Parathyroid adenoma (tissue), 2 donors: ENCODE results near the gene SIPA1L3.

Source experiments
- H2AFZ ChIP-seq: fragments of 300-600 bp; sonication (generic); one replicate; pipeline ENCODE4 v1.7.0; 2017; ENCODE audit warnings: antibody characterized with exemption, mild to moderate bottlenecking
- H3K27ac ChIP-seq: fragments of 300-600 bp; sonication (generic); one replicate; pipeline ENCODE4 v1.7.0; 2017
- H3K27me3 ChIP-seq: fragments of 300-600 bp; sonication (generic); one replicate; pipeline ENCODE4 v1.7.0; 2017; ENCODE audit warnings: low read length; ENCODE audit not compliant: control insufficient read depth, insufficient read depth
- H3K36me3 ChIP-seq: fragments of 300-600 bp; sonication (generic); one replicate; pipeline ENCODE4 v1.7.0; 2017; ENCODE audit warnings: low read length; ENCODE audit not compliant: control insufficient read depth, insufficient read depth
- H3K4me1 ChIP-seq: fragments of 300-600 bp; sonication (generic); one replicate; pipeline ENCODE4 v1.7.0; 2017; ENCODE audit warnings: control low read depth
- H3K4me2 ChIP-seq: fragments of 300-600 bp; sonication (generic); one replicate; pipeline ENCODE4 v1.7.0; 2017; ENCODE audit warnings: low read length
- H3K4me3 ChIP-seq: fragments of 300-600 bp; sonication (generic); one replicate; pipeline ENCODE4 v1.7.0; 2017; ENCODE audit warnings: low read depth, low read length
- H3K79me2 ChIP-seq: fragments of 300-600 bp; sonication (generic); one replicate; pipeline ENCODE4 v1.7.0; 2017; ENCODE audit warnings: control low read depth
- H3K9ac ChIP-seq: fragments of 300-600 bp; sonication (generic); one replicate; pipeline ENCODE4 v1.7.0; 2017; ENCODE audit warnings: mild to moderate bottlenecking
- H3K9me3 ChIP-seq: fragments of 300-600 bp; sonication (generic); one replicate; pipeline ENCODE4 v1.7.0; 2017; ENCODE audit warnings: low read length; ENCODE audit not compliant: control insufficient read depth
- TF ChIP-seq, protein P1 (sequence below): fragments of 300-600 bp; sonication (generic); IDR thresholded peaks from one replicate; pipeline ENCODE4 v1.7.0; 2017; ENCODE audit warnings: antibody characterized with exemption, mild to moderate bottlenecking
- donor health status: primary hyperparathyroidism.

The SIPA1L3 gene

GRCh38 chr19:38148337-38148736 is 241.3 kb downstream of the SIPA1L3 start:
- no peak overlapping the region for H3K4me3 ChIP-seq
- no peaks in the 10 kb centered on the region for H3K9me3 ChIP-seq
- no peaks in the 10 kb centered on the region for H3K79me2 ChIP-seq
- no peak overlapping the region for H3K4me2 ChIP-seq
- H3K4me1 ChIP-seq, result no peaks in the 10 kb centered on the region
- no peak overlapping the region for H2AFZ ChIP-seq
- no peak overlapping the region for H3K27ac ChIP-seq
- no peaks in the 10 kb centered on the region for H3K36me3 ChIP-seq
- TF ChIP-seq, protein P1, sequence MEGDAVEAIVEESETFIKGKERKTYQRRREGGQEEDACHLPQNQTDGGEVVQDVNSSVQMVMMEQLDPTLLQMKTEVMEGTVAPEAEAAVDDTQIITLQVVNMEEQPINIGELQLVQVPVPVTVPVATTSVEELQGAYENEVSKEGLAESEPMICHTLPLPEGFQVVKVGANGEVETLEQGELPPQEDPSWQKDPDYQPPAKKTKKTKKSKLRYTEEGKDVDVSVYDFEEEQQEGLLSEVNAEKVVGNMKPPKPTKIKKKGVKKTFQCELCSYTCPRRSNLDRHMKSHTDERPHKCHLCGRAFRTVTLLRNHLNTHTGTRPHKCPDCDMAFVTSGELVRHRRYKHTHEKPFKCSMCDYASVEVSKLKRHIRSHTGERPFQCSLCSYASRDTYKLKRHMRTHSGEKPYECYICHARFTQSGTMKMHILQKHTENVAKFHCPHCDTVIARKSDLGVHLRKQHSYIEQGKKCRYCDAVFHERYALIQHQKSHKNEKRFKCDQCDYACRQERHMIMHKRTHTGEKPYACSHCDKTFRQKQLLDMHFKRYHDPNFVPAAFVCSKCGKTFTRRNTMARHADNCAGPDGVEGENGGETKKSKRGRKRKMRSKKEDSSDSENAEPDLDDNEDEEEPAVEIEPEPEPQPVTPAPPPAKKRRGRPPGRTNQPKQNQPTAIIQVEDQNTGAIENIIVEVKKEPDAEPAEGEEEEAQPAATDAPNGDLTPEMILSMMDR, result no peak
- no peaks in the 10 kb centered on the region for H3K27me3 ChIP-seq
- no peak overlapping the region for H3K9ac ChIP-seq

DNA sequence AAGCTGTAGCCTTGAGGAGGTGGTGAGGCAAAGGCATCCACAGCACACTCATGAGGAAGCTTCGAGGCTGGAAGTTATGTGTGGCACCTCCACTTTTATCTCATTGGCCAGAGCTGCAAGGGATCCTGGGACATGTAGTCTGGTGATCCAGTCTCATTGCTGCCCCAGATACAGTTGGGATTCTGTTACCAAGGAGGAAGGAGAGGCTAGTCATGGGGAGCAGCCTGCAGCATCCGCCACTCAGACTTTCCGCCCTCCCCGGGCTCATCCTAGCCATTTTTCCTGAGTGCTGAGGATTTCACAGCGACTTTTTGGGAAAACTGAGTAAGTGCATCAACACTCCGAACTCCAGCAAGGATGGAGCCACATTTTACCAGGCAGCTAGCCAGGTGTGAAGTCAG is 242.7 kb downstream of the SIPA1L3 start:
- H3K9ac ChIP-seq, result no peak overlapping the region
- H3K27ac ChIP-seq, result no peak overlapping the region

GRCh38 chr19:38151242-38151641 is 244.2 kb downstream of the SIPA1L3 start:
- no peak overlapping the region for H3K9ac ChIP-seq
- no peak overlapping the region for H3K4me2 ChIP-seq
- no peaks in the 10 kb centered on the region for H3K4me1 ChIP-seq
- no peaks in the 10 kb centered on the region for H3K79me2 ChIP-seq
- no peak overlapping the region for H2AFZ ChIP-seq
- no peak overlapping the region for H3K27ac ChIP-seq
- no peaks in the 10 kb centered on the region for H3K9me3 ChIP-seq
- no peak overlapping the region for H3K4me3 ChIP-seq
- no peaks in the 10 kb centered on the region for H3K27me3 ChIP-seq
- TF ChIP-seq, protein P1, result no peak
- no peaks in the 10 kb centered on the region for H3K36me3 ChIP-seq

More for the DNA sequence above, 242.7 kb downstream of the SIPA1L3 start:
- Histone ChIP-seq H3K27me3 (no peaks in the 10 kb centered on the region), H2AFZ (no peak overlapping the region), H3K4me3 (no peak overlapping the region), H3K36me3 (no peaks in the 10 kb centered on the region), H3K9me3 (no peaks in the 10 kb centered on the region), H3K4me2 (no peak overlapping the region), H3K4me1 (no peaks in the 10 kb centered on the region), H3K79me2 (no peaks in the 10 kb centered on the region)
- TF ChIP-seq, protein P1, result no peak

- TF ChIP-seq, protein P1, result no peak
- Histone ChIP-seq H3K36me3 (no peaks in the 10 kb centered on the region), H3K9me3 (no peaks in the 10 kb centered on the region), H3K79me2 (no peaks in the 10 kb centered on the region), H3K4me3 (no peak overlapping the region), H3K27ac (no peak overlapping the region), H3K4me2 (no peak overlapping the region), H3K4me1 (no peaks in the 10 kb centered on the region), H3K9ac (no peak overlapping the region), H3K27me3 (no peaks in the 10 kb centered on the region), H2AFZ (no peak overlapping the region)
Observed at GRCh38 chr19:38152461-38153379, 245.7 kb downstream of the SIPA1L3 start.

GRCh38 chr19:38155453-38155852 is 248.4 kb downstream of the SIPA1L3 start:
- no peaks in the 10 kb centered on the region for H3K79me2 ChIP-seq
- no peak overlapping the region for H3K4me2 ChIP-seq
- no peaks in the 10 kb centered on the region for H3K9me3 ChIP-seq
- H3K4me3 ChIP-seq, result no peak overlapping the region
- no peaks in the 10 kb centered on the region for H3K36me3 ChIP-seq
- no peaks in the 10 kb centered on the region for H3K27me3 ChIP-seq
- H3K27ac ChIP-seq, result no peak overlapping the region
- TF ChIP-seq, protein P1, result no peak
- H2AFZ ChIP-seq, result no peak overlapping the region
- H3K4me1 ChIP-seq, result no peaks in the 10 kb centered on the region
- no peak overlapping the region for H3K9ac ChIP-seq
